Subcutaneous abdominal adipose tissue (tissue), 5 donors: ENCODE results near the gene SLC29A1.
"Not testable (repeated sequence)": the region's sequence is repeated elsewhere in the genome, so short reads cannot be mapped to it uniquely, and the experiment has no call there.

Source experiments
- H3K27ac ChIP-seq: one replicate; pipeline ENCODE4 v1.7.0; 2013; ENCODE audit warnings: low read depth, mild to moderate bottlenecking, inconsistent platforms, low read length, moderate library complexity
- H3K27me3 ChIP-seq, 5 donors: one replicate each; pipeline ENCODE4 v1.7.0; 2013; ENCODE audit warnings: low read length in 5 of 5, inconsistent platforms in 1 of 5; ENCODE audit not compliant: control insufficient read depth in 5 of 5, insufficient read depth in 4 of 5
- H3K36me3 ChIP-seq, 5 donors: one replicate each; pipeline ENCODE4 v1.7.0; 2013; ENCODE audit warnings: low read length in 5 of 5; ENCODE audit not compliant: control insufficient read depth in 5 of 5, insufficient read depth in 5 of 5
- H3K4me1 ChIP-seq, 5 donors: one replicate each; pipeline ENCODE4 v1.7.0; 2013; ENCODE audit warnings: low read length in 5 of 5, mild to moderate bottlenecking in 3 of 5, moderate library complexity in 1 of 5; ENCODE audit not compliant: control insufficient read depth in 5 of 5, insufficient read depth in 5 of 5
- H3K4me3 ChIP-seq, 5 donors: one replicate each; pipeline ENCODE4 v1.7.0; 2013; ENCODE audit warnings: low read length in 5 of 5, low read depth in 1 of 5
- H3K9ac ChIP-seq, 5 donors: one replicate each; pipeline ENCODE4 v1.7.0; 2013; ENCODE audit warnings: low read length in 5 of 5, mild to moderate bottlenecking in 4 of 5, moderate library complexity in 3 of 5
- H3K9me3 ChIP-seq, 5 donors: one replicate each; pipeline ENCODE4 v1.7.0; 2013; ENCODE audit warnings: low read length in 5 of 5; ENCODE audit not compliant: control insufficient read depth in 5 of 5
- donor health status: healthy.
- donor health status: healthy.
- donor health status: healthy.
- donor health status: healthy.
- donor health status: healthy.

SLC29A1 gene

DNA sequence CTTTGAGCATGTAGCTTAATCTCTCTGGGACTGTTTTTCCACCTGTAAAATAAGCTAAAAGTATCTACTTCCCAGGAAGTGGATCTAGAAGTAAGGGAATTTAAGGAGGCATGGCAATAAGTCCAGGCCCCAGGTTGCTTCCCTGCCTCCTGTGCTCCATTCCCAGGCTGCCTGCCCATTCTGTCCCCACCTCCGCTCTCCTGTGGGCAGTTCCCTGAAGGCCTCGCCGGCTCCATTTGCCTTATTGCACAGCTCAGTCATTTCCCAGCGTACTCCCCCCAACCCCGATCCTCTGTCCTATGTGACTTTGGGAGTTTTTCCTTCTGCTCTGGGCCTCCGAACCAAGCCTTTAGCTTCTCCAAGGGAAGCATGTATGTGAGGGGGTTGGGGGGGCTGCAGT, 4.6 kb downstream of the SLC29A1 start:
- Histone ChIP-seq H3K9me3 (no peaks in the 10 kb centered on the region), H3K27ac (peak overlapping the region; percentile 99), H3K9ac (peak overlapping the region in 1 of 5 donors; percentile 20), H3K4me3 (no peak overlapping the region), H3K27me3 (no peaks in the 10 kb centered on the region), H3K36me3 (peaks cover 0 to 57% (median 48%) of the 10 kb centered on the region in 5 donors), H3K4me1 (peaks cover 23 to 92% (median 86%) of the 10 kb centered on the region in 5 donors)

DNA sequence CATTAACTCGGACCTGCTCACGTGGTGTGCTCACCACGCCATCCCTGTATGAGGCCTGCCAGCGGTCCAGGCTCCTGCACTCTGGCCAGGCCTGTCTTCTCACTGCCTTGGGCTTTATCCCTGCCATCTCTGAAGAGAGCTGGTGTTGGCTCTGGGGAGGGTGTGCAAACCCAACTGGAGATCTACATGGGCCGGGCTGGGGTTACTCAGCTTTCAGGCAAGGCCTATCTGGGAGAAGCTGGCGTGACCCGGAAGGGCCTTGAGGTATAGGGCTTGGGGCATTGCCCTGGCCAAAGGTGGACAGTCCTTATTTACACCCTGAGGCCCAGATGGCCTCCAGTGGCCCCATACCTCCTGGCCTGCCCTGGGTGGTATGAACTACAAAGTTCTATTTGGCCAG, 5.0 kb downstream of the SLC29A1 start:
- Histone ChIP-seq H3K4me3 (no peak overlapping the region), H3K27me3 (no peaks in the 10 kb centered on the region), H3K9ac (peak overlapping the region in 1 of 5 donors; percentile 53), H3K4me1 (peaks cover 23 to 95% (median 89%) of the 10 kb centered on the region in 5 donors), H3K36me3 (peaks cover 0 to 61% (median 52%) of the 10 kb centered on the region in 5 donors), H3K27ac (peak overlapping the region; percentile 99), H3K9me3 (no peaks in the 10 kb centered on the region)

DNA sequence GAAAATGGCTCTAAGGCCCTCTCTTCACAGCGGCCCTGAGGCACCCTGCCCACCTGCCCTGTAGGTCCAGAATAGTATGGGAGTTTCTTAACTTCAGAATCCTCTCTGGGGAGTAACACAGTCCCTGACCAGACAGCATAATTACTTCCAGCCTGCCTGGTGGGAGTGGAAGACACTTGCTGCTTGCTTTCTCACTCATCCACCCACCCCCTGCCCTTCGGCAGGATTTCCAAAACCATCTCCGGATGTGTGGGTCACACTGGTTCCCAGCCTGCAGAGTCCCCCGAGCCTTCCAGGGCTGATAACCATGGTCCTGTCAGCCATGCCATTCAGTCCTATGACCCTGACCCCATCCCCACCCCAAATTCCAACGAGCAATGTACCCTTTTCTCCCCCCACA, 5.4 kb downstream of the SLC29A1 start:
- Histone ChIP-seq H3K27me3 (no peaks in the 10 kb centered on the region), H3K4me3 (peak overlapping the region in 1 of 5 donors; percentile 16), H3K9ac (peak overlapping the region in 1 of 5 donors; percentile 6), H3K9me3 (no peaks in the 10 kb centered on the region), H3K36me3 (peaks cover 0 to 64% (median 52%) of the 10 kb centered on the region in 5 donors), H3K4me1 (peaks cover 26 to 96% (median 90%) of the 10 kb centered on the region in 5 donors), H3K27ac (peak overlapping the region; percentile 99)

DNA sequence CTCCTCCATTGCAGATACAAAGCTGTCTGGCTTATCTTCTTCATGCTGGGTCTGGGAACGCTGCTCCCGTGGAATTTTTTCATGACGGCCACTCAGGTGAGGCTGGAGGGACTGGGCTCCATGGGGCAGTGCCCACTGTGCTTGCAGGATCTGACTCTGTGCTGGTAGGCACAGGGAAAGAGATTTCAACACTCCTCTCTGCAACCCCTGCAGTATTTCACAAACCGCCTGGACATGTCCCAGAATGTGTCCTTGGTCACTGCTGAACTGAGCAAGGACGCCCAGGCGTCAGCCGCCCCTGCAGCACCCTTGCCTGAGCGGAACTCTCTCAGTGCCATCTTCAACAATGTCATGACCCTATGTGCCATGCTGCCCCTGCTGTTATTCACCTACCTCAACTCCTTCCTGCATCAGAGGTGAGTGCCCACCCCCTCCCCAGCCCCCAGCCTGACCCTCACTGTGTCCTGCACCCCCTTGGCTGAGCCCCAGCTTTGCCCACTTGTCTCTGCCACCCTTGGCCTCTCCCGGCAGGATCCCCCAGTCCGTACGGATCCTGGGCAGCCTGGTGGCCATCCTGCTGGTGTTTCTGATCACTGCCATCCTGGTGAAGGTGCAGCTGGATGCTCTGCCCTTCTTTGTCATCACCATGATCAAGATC, 6.1 kb downstream of the SLC29A1 start:
- Histone ChIP-seq H3K4me3 (no peak overlapping the region), H3K27me3 (no peaks in the 10 kb centered on the region), H3K9me3 (no peaks in the 10 kb centered on the region), H3K27ac (peak overlapping the region; percentile 99), H3K36me3 (peaks cover 0 to 64% (median 52%) of the 10 kb centered on the region in 5 donors), H3K4me1 (peaks cover 26 to 96% (median 90%) of the 10 kb centered on the region in 5 donors), H3K9ac (peak overlapping the region in 1 of 5 donors; percentile 14)

DNA sequence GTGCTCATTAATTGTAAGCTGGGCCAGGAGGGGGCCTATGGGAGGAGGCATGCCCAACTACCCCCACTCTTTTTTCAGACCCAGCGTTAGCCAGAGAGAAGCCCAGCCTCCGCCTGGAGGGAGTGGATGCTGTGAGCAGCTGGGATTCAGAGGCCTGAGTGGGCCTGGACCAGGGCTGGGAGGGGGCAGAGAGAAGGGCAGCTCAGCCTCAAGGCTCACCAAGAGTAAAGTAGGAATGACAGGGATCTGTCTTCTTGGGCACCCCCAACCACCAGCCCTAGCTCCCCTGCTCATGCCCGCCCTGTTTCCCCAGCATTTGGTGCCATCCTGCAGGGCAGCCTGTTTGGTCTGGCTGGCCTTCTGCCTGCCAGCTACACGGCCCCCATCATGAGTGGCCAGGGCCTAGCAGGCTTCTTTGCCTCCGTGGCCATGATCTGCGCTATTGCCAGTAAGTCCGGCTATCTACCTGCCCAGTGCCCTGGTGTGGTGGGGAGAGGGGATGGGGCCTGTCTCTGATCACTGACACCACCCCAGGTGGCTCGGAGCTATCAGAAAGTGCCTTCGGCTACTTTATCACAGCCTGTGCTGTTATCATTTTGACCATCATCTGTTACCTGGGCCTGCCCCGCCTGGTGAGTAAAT, 6.8 kb downstream of the SLC29A1 start:
- Histone ChIP-seq H3K36me3 (peaks cover 0 to 66% (median 52%) of the 10 kb centered on the region in 5 donors), H3K27ac (peak overlapping the region; percentile 99), H3K27me3 (no peaks in the 10 kb centered on the region), H3K4me3 (no peak overlapping the region), H3K4me1 (peaks cover 24 to 96% (median 90%) of the 10 kb centered on the region in 5 donors), H3K9ac (peak overlapping the region in 1 of 5 donors; percentile 14), H3K9me3 (no peaks in the 10 kb centered on the region)

DNA sequence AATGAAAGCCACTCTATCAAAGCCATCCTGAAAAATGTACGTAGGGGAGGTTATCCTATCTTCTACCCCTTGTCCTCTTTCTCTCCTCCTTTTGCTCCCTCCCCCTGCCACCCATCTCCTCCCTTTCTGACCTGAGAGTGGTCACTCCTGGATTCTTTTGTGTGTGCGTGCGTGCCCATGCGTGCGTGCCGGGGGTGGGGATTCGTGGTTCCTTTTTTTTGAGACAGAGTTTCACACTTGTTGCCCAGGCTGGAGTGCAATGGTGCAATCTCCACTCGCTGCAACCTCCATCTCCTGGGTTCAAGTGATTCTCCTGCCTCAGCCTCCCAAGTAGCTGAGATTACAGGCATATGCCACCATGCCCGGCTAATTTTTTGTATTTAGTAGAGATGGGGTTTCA, 8.0 kb downstream of the SLC29A1 start:
- Histone ChIP-seq H3K4me1 (peaks cover 22 to 96% (median 87%) of the 10 kb centered on the region in 5 donors), H3K36me3 (peaks cover 0 to 70% (median 56%) of the 10 kb centered on the region in 5 donors), H3K27ac (peak overlapping the region; percentile 99)
- not testable (repeated sequence) for H3K27me3 ChIP-seq, H3K4me3 ChIP-seq, H3K9ac ChIP-seq, H3K9me3 ChIP-seq

DNA sequence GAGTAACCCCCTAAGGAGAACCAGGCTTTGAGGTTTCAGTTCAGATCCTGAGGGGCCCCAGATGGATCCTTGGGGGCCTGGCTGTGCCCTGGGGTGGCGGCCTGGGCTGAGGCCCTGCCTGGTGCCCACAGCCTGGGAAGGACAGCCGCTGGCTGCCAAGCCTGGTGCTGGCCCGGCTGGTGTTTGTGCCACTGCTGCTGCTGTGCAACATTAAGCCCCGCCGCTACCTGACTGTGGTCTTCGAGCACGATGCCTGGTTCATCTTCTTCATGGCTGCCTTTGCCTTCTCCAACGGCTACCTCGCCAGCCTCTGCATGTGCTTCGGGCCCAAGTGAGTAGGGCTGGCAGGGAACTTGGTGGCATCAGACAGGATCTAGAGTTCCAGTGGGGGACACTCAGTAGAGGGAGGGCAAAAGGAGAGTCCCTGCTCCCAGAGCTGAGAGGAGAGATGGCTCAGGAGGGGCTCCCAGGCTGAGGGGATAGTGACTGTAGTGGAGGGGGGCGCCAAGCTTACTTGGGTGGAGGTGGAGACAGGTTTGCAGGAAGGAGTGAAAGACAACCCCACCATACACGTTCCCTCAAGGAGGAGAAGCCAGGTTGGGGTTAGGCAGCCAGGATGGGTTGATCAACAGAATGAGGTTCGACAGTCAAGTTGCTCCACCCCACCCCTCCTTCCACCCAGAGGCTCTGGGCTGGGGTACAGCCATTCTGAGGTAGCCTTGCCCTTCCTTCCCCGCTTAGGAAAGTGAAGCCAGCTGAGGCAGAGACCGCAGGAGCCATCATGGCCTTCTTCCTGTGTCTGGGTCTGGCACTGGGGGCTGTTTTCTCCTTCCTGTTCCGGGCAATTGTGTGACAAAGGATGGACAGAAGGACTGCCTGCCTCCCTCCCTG, 9.5 kb downstream of the SLC29A1 start:
- Histone ChIP-seq H3K27me3 (no peaks in the 10 kb centered on the region), H3K9ac (peak overlapping the region; percentile 26 to 72 (median 53)), H3K27ac (peak overlapping the region; percentile 94), H3K9me3 (no peaks in the 10 kb centered on the region), H3K4me1 (peaks cover 22 to 93% (median 85%) of the 10 kb centered on the region in 5 donors), H3K36me3 (peaks cover 0 to 62% (median 52%) of the 10 kb centered on the region in 5 donors), H3K4me3 (no peak overlapping the region)

DNA sequence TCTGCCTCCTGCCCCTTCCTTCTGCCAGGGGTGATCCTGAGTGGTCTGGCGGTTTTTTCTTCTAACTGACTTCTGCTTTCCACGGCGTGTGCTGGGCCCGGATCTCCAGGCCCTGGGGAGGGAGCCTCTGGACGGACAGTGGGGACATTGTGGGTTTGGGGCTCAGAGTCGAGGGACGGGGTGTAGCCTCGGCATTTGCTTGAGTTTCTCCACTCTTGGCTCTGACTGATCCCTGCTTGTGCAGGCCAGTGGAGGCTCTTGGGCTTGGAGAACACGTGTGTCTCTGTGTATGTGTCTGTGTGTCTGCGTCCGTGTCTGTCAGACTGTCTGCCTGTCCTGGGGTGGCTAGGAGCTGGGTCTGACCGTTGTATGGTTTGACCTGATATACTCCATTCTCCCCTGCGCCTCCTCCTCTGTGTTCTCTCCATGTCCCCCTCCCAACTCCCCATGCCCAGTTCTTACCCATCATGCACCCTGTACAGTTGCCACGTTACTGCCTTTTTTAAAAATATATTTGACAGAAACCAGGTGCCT, 10.2 kb downstream of the SLC29A1 start:
- H3K9ac ChIP-seq: peak overlapping the region; percentile 26 to 72 (median 53)
- peaks cover 17 to 92% (median 83%) of the 10 kb centered on the region in 5 donors for H3K4me1 ChIP-seq
- no peaks in the 10 kb centered on the region for H3K9me3 ChIP-seq
- H3K4me3 ChIP-seq: no peak overlapping the region
- H3K27me3 ChIP-seq: no peaks in the 10 kb centered on the region
- H3K36me3 ChIP-seq: peaks cover 0 to 56% (median 52%) of the 10 kb centered on the region in 5 donors
- peak overlapping the region; percentile 94 for H3K27ac ChIP-seq

DNA sequence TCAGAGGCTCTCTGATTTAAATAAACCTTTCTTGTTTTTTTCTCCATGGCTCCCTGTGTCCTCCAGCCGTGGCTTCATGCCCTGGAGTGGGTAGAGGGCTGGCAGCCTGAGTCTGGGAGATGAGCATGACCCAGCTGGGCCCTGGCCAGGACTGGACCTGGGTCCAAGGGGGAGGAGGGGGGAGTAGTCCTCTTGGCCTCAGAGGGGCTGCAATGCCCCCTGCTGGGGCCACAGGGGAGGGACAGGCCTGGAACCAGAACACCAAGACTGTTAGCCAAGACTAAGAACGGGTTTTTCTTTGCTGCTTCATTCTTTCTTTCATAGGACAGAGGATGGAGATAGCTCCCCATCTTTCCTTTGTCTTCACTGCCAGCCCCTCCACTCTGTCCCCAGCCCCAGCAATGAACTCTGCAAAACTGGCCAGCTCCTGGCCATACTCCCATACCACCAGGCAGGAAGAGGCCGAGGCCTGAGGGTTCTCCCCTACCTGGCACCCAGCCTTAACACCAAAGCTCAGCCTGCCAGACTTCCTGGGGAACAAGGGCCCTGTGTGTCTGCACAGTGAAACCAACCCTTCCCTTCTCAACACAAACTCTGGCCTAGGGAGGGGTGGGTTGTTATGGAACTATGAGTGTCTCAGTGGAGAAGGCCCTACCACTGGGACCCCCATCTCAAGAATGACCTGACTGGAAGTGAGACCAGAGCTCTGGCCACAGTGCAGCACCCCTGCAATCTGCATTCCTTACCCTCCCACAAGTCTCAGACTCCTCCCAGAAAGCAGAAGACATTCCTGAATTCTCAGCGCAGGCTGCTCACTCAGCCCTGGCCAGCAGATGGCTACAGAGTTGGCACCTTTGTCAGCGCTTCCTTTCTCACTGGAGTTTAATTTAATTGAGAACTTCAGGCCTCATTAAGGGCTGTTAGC, 11.0 kb downstream of the SLC29A1 start:
- Histone ChIP-seq H3K27me3 (no peaks in the 10 kb centered on the region), H3K9ac (peak overlapping the region; percentile 26 to 72 (median 58)), H3K27ac (peak overlapping the region; percentile 94), H3K4me1 (peaks cover 13 to 85% (median 76%) of the 10 kb centered on the region in 5 donors), H3K9me3 (no peaks in the 10 kb centered on the region), H3K4me3 (no peak overlapping the region), H3K36me3 (peaks cover 0 to 49% (median 47%) of the 10 kb centered on the region in 5 donors)
